Gastrocnemius medialis (tissue), 4 donors: Measurements from ENCODE around the gene CAMSAP2.

Experiments
- CTCF ChIP-seq, 5 experiments: fragments of 450-650 bp in 3 of 5; fragments of 200-600 bp in 2 of 5; sonication (generic) in 2 of 5; IDR thresholded peaks in 4 of 5; conservative IDR thresholded peaks in 1 of 5; 1 replicate in 4 of 5; 2 replicates in 1 of 5; pipeline ENCODE4 v1.5.1; 2016 to 2019; ENCODE audit warnings: antibody characterized with exemption in 5 of 5, mild to moderate bottlenecking in 3 of 5, moderate library complexity in 3 of 5
- POLR2A ChIP-seq, 2 donors: fragments of 450-650 bp; IDR thresholded peaks; one replicate each; pipeline ENCODE4 v1.6.1; 2017; ENCODE audit warnings: antibody characterized with exemption in 2 of 2, mild to moderate bottlenecking in 2 of 2, moderate library complexity in 2 of 2

- TF ChIP-seq CTCF (IDR thresholded peaks at IDR 0.05 in 4 of 5, conservative IDR thresholded peaks at IDR 0.05 in 1 of 5) (no peak), POLR2A (IDR thresholded peaks at IDR 0.05) (no peak)
Measured at GRCh38 chr1:200784576-200784975, 45.9 kb downstream of the CAMSAP2 start.
